HG02798 (cell line): ENCODE data around the gene ZNF414.

Source experiments
- ATAC-seq: cut with Tn5 transposase; IDR thresholded peaks from one replicate; pipeline ENCODE4 v1.9.1; 2021; ENCODE audit warnings: mild to moderate bottlenecking; ENCODE audit not compliant: unreplicated experiment, poor library complexity

Gene ZNF414

GRCh38 chr19:8494158-8494557 is 19.8 kb downstream of the ZNF414 start:
- no peak for ATAC-seq

DNA sequence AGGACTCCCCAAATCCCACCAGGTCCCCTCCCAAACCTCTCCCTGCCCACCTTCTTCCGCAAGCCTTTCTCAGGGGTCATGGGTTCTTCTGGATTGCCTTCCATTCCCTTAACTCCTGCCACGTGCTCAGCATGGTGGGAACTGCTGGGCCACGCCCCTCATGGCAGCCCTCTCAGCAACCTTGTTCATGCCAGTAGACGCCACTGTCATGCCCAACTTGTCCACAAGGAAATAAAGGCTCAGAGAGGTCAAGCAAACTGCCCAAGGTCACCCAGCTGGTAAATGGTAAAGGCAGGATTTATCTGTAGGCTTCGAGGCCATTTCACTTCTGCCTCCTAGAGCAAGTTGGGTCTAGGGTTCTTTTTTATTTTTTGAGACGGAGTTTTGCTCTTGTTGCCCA is 22.4 kb downstream of the ZNF414 start:
- no peak for ATAC-seq

GRCh38 chr19:8490873-8491272 is 23.1 kb downstream of the ZNF414 start:
- no peak for ATAC-seq

GRCh38 chr19:8490395-8490760 is 23.6 kb downstream of the ZNF414 start:
- ATAC-seq, result no peak

DNA sequence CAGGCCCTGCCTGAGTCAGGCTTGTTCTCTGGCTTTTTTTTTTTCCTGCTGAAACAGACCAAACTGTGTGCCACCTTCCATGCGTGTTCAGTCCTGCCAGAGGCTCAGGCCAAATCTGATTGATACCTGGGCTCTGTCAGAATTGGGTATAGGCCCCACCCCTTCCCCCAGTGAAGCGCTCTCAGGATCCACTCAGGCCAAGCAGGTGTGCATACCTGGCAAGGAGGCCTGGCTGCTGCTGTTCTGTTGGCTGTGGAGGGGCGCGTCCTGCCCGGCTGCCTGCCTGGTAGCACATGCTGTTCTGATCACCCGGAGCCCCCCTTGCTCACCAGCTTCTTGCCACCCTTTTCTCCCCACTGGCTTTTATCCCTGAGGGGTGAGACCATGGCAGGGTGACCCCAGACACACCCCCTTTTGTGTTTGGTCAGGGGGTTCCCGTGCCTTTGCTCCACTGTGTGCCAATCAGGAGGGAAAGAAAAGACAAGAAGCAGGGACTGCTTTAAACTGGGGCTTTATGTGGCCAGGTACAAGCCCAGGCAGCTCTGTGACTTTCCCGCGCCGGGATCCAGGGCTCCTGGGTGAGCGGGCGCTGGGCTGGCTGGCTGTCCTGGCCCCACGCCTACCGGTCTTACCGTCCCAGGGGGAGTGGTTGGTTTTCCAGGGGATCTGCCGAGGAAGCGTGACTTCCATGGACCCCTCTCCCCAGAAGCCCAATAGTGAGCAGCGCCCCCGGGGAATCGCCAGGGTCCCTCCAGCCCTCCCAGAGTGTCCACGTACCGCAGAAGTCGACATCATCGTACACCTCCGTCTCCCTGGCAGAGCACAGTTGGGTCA is 24.2 kb downstream of the ZNF414 start:
- no peak for ATAC-seq

GRCh38 chr19:8488365-8488764 is 25.6 kb downstream of the ZNF414 start:
- ATAC-seq, result no peak

DNA sequence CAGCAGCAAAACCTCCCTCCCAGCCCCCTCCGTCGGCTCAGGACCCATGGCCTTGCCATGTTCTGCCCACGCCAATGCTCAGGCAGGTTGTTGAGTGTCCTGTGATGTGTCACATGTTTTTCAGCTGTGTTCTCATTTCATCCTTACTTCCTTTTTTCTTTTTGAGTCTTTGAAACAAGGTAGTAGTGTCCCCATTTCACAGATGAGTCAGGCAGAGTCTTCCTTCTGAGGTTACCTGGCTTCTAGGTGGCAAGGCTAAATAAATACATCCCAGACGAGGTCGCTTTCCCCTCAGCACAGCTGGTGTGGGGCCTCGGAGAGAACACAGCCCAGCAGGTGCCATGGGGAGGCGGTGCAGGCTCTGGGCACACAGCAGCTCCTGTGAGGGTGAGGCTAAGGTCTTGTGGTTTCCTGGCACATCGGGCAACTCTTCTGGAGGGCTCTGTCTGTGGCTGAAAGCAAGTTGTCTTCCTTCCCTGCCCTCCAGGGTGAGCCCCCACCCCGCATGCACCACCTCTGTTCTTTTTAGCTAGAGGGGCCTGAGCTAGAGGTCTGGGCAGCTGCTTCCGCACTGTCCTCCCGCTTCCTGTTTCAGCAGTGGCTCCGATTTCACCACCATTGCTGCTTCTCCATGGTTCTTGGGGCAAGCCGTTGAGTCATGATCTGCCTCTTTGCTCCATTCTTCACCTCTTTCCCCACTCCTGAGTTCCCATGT is 26.7 kb downstream of the ZNF414 start:
- ATAC-seq, result no peak

DNA sequence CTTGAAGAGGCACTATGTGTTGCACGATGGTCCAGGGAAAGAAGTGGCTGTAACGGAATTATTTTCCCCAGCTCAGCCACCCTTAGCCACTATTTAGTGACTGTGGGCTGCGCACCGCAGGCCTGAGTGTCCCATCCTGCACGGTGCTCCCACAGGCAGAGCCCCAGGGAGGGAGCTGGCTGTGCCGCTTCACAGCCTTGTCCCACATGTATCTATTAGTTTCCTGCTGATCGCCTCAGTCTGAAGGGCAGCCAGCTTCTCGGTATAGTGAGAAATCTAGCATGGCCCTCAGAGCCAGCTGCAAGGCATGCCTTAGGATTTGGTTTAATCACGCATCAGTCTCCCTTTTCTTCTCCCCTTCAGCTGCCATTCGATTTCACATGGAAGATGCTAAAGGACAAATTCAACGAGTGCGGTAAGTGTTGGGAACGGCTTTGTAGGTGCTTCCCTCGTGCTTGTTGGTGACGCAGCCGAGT is 27.3 kb downstream of the ZNF414 start:
- no peak for ATAC-seq

DNA sequence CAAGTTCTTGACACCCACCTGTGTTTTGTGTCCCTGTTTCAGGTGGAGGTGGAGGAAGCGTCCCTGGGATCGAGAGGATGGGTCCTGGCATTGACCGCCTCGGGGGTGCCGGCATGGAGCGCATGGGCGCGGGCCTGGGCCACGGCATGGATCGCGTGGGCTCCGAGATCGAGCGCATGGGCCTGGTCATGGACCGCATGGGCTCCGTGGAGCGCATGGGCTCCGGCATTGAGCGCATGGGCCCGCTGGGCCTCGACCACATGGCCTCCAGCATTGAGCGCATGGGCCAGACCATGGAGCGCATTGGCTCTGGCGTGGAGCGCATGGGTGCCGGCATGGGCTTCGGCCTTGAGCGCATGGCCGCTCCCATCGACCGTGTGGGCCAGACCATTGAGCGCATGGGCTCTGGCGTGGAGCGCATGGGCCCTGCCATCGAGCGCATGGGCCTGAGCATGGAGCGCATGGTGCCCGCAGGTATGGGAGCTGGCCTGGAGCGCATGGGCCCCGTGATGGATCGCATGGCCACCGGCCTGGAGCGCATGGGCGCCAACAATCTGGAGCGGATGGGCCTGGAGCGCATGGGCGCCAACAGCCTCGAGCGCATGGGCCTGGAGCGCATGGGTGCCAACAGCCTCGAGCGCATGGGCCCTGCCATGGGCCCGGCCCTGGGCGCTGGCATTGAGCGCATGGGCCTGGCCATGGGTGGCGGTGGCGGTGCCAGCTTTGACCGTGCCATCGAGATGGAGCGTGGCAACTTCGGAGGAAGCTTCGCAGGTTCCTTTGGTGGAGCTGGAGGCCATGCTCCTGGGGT is 28.2 kb downstream of the ZNF414 start:
- ATAC-seq, result no peak

DNA sequence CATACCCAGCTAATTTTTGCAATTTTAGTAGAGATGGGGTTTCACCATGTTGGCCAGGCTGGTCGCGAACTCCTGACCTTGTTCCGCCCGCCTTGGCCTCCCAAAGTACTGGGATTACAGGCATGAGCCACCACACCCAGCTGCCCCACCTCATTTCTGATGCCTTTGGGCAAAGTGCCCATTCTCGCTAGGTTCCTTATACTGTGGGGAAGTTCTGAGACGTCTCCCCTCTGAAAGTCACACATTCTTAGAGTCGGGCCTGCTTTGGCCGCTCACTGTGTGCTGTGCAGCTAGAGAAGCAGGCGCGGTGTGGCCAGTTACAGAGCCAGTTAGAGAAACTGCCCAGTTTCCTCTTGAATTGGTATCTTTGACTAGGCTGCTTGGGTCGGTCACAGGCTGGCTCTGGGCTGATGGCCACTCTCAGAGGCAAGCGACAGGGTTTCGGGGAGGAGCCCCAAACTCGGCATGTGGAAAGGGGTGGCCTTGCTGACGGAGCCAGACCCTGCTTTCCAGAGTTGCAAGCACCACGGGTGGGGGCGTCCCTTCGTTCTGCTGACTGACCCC is 29.6 kb downstream of the ZNF414 start:
- ATAC-seq, result no peak

- ATAC-seq, result no peak
These were observed 30.8 kb downstream of the ZNF414 start for GRCh38 chr19:8483165-8483564.

DNA sequence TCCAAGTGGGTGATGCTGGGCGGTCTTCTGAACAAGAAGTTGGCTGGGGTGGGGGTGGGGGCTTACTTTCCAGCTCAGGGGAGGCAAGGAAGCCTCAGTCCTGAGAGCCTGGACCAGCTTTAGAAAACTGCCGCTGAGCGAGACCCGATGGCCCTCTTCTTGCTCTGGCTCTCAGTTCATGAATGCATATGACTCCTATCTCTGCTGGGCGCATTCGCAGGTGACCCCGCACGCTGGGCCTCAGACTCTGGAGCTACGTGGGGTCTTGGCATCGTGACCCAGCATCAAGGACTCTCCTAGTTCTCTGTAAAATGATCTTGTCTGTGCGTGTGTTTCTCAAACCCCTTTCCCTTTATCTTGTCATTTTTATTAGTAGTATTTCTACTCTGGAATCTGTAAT is 31.3 kb downstream of the ZNF414 start:
- ATAC-seq, result no peak

DNA sequence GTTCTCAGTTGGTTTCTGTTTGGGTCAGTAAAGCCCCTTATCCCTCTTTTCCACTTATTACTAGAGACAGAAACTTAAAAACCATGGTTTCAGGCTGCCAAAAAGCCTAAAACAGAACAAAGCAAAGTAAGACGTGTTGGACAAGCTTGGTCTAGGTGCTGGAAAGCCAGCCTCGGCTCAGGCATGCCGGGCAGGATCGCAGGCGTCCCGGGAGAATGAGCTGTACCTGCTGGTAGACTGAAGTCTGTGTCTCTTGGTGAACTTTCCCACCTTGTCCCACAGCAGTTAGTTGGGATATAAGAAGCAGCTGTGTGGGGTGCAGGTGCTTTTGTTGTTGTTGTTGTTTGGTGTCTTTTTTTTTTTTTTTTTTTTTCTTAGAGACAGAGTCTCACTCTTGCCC is 32.4 kb downstream of the ZNF414 start:
- no peak for ATAC-seq

- no peak for ATAC-seq
These were observed 32.8 kb downstream of the ZNF414 start for GRCh38 chr19:8481201-8481600.

GRCh38 chr19:8478598-8478997 is 35.4 kb downstream of the ZNF414 start:
- ATAC-seq, result no peak

DNA sequence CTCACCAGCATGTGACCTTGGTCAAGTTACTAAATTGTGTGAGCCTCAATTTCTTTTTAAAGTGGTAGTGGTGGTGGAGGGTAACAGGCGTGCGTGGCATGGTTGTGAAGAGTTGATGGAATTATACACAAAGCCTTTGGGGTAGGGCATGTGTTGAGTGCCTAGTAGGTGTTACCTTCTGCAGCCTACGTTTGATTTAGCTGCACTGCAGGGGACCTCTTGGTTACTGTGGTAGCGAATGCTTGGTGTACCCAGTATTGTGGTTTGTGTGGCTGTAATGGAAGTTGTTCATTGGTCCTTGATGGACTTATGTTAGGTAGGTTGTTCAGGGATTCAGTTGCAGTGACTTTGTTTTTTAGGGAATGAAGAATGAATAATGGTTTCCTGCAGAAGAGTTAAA is 36.1 kb downstream of the ZNF414 start:
- ATAC-seq, result no peak

- ATAC-seq, result no peak
These were observed 37.4 kb downstream of the ZNF414 start for GRCh38 chr19:8476524-8476923.

- ATAC-seq, result no peak
These were observed 39.0 kb downstream of the ZNF414 start for GRCh38 chr19:8475005-8475404.

GRCh38 chr19:8473648-8474476 is 40.1 kb downstream of the ZNF414 start:
- peak; percentile 57 for ATAC-seq
